Smooth muscle cell (in vitro differentiated cells): ENCODE results near the gene TGM2. TPM values are rescaled to one million over a fixed set of nuclear protein-coding genes. Genes with fewer than 3 reads are reported as not detected.

Experiments used
- DNase-seq: peaks from one replicate; lab custom pipeline; 2025; ENCODE audit not compliant: unreplicated experiment; lab: John Stamatoyannopoulos, UW
- H2AFZ ChIP-seq: fragments of 200-600 bp; sonication (generic); 2 replicates; pipeline ENCODE4 v1.6.0; 2016; ENCODE audit warnings: antibody characterized with exemption, low read depth, mild to moderate bottlenecking
- H3F3A ChIP-seq: fragments of 200-600 bp; sonication (generic); 2 replicates; pipeline ENCODE4 v1.6.0; 2017; ENCODE audit warnings: antibody characterized with exemption, low read depth
- H3K27ac ChIP-seq: fragments of 200-600 bp; sonication (generic); 2 replicates; pipeline ENCODE4 v1.5.1; 2016; ENCODE audit warnings: low read depth, mild to moderate bottlenecking
- H3K27me3 ChIP-seq: fragments of 200-600 bp; sonication (generic); 2 replicates; pipeline ENCODE4 v1.6.1; 2016; ENCODE audit warnings: low read depth, mild to moderate bottlenecking
- H3K36me3 ChIP-seq: fragments of 200-600 bp; sonication (generic); 2 replicates; pipeline ENCODE4 v1.5.1; 2016; ENCODE audit warnings: low read depth
- H3K4me1 ChIP-seq: fragments of 200-600 bp; sonication (generic); 2 replicates; pipeline ENCODE4 v1.5.1; 2016; ENCODE audit warnings: low read depth
- H3K4me2 ChIP-seq: fragments of 200-600 bp; sonication (generic); 2 replicates; pipeline ENCODE4 v1.6.0; 2016; ENCODE audit warnings: mild to moderate bottlenecking
- H3K4me3 ChIP-seq: fragments of 200-600 bp; sonication (generic); 2 replicates; pipeline ENCODE4 v1.5.1; 2016; ENCODE audit warnings: mild to moderate bottlenecking
- H3K79me2 ChIP-seq: fragments of 200-600 bp; sonication (generic); 2 replicates; pipeline ENCODE4 v1.6.0; 2016; ENCODE audit warnings: low read depth, mild to moderate bottlenecking
- H3K9ac ChIP-seq: fragments of 200-600 bp; sonication (generic); 2 replicates; pipeline ENCODE4 v1.6.0; 2016; ENCODE audit warnings: low read depth
- H3K9me3 ChIP-seq: fragments of 200-600 bp; sonication (generic); replicated peaks from 2 replicates; pipeline ENCODE4 v1.5.1; 2016; ENCODE audit warnings: low read depth
- H4K20me1 ChIP-seq: fragments of 200-600 bp; sonication (generic); 2 replicates; pipeline ENCODE4 v1.6.0; 2016; ENCODE audit warnings: low read depth
- WGBS: methylation state at CpG from one replicate; pipeline ENCODE4 v1.1.7; 2016; ENCODE audit warnings: low lambda C conversion rate; 5-methylcytosine and 5-hydroxymethylcytosine counted together
- polyA plus RNA-seq: library from polyadenylated mRNA; unstranded; fragments of >200 nt; fragmentation: Nextera tagmentation; extraction: Ambion mirVana; gene quantifications from 2 replicates; pipeline ENCODE4 v1.2.1, GENCODE V29; 2016
- total RNA-seq: library from RNA; depleted of rRNA; stranded (reverse); fragments of >200 nt; gene quantifications from 2 replicates; pipeline ENCODE4 v1.2.3, GENCODE V29; 2014
- TF ChIP-seq, protein P1 (sequence below): fragments of 200-600 bp; sonication (generic); IDR thresholded peaks from 2 replicates; pipeline ENCODE4 v1.5.1; 2017; ENCODE audit warnings: borderline replicate concordance, mild to moderate bottlenecking, antibody characterized with exemption; ENCODE audit not compliant: insufficient read depth, poor library complexity, severe bottlenecking

The TGM2 gene
- total and polyA plus RNA-seq, 2 experiments from 2014 or later = 41.7 to 72.0 TPM

DNA sequence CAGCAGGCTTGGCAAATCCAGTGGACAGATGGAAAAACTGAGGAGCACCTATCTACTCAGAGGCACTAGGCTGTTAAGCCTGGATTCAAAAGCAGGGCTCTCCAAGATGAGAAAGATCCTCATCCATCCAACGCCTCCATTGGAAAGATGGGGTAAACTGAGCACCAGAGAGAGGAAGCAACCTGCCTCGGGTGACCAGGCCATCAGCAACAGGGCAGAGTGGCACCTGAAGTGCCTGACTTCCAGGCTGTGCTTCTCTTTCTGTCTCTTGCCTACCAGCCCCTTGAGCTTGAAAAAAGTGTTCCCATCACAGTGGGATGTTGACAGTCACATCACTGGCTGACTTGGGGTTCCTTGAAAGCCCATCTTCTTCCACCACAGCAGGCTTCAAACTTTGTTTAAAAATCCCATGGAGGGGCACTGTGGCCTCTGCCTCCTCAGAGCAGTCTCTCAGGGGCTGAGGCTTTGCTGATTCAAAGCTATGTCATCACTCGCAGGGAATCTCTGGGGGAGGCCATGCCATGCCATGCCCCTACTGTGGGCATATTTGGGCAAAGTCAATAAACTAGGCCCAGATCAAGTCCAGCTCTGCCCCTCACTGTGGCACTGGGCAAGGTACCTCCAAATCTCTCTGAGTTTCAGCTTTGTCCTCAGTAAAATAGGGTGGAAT lies 44.8 kb upstream of the TGM2 start:
- WGBS = 80% methylated on average over 3 of the region's 3 CpGs
- Histone ChIP-seq H3K4me3 (no peak overlapping the region), H3K27me3 (no peaks in the 10 kb centered on the region), H3K27ac (no peak overlapping the region), H2AFZ (no peak overlapping the region), H3K4me1 (no peaks in the 10 kb centered on the region), H3K79me2 (no peaks in the 10 kb centered on the region), H3K36me3 (no peaks in the 10 kb centered on the region), H3K4me2 (no peak overlapping the region), H3F3A (no peaks in the 10 kb centered on the region), H3K9ac (no peak overlapping the region), H4K20me1 (no peaks in the 10 kb centered on the region), H3K9me3 (no peaks in the 10 kb centered on the region)
- TF ChIP-seq, protein P1, sequence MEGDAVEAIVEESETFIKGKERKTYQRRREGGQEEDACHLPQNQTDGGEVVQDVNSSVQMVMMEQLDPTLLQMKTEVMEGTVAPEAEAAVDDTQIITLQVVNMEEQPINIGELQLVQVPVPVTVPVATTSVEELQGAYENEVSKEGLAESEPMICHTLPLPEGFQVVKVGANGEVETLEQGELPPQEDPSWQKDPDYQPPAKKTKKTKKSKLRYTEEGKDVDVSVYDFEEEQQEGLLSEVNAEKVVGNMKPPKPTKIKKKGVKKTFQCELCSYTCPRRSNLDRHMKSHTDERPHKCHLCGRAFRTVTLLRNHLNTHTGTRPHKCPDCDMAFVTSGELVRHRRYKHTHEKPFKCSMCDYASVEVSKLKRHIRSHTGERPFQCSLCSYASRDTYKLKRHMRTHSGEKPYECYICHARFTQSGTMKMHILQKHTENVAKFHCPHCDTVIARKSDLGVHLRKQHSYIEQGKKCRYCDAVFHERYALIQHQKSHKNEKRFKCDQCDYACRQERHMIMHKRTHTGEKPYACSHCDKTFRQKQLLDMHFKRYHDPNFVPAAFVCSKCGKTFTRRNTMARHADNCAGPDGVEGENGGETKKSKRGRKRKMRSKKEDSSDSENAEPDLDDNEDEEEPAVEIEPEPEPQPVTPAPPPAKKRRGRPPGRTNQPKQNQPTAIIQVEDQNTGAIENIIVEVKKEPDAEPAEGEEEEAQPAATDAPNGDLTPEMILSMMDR = no peak
- DNase-seq = no peak

DNA sequence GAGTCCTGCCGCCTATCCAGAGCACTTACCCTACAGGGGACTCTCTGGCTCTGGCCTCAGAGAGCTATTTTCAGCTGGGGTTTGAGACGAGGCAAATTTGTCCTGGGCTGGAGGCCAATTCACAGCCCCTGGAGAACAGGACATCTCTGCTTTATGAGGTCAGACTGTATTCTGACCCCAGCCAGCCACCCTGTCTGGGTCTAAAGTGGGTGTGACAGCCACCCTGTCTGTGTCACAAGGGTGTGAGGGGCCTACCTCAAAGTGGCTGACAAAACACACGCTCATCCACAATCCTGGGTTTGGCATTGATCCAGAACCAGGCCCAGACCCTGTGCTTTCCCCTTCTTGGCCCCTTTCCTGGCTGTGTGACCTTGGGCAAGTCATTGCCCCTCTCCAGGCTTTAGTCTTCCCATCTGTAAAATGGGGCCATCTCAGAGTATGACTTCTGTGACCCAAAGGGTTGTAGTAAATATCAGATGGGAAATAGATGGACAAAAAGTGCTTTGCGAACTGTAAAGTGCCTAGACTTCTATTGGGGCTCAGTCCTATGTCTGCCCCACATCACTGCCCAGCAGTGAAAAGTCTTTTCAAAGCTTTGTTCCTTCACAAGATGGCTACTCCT lies 44.1 kb upstream of the TGM2 start:
- H3K27ac ChIP-seq = no peak overlapping the region
- H3F3A ChIP-seq = no peaks in the 10 kb centered on the region
- H3K27me3 ChIP-seq = no peaks in the 10 kb centered on the region
- no peaks in the 10 kb centered on the region for H3K9me3 ChIP-seq
- H4K20me1 ChIP-seq = no peaks in the 10 kb centered on the region
- no peak overlapping the region for H3K9ac ChIP-seq
- no peak overlapping the region for H3K4me2 ChIP-seq
- no peaks in the 10 kb centered on the region for H3K79me2 ChIP-seq
- TF ChIP-seq, protein P1 = no peak
- H3K4me3 ChIP-seq = no peak overlapping the region
- no peaks in the 10 kb centered on the region for H3K36me3 ChIP-seq
- H2AFZ ChIP-seq = no peak overlapping the region
- WGBS = 67% methylated on average over 4 of the region's 4 CpGs
- DNase-seq = no peak
- no peaks in the 10 kb centered on the region for H3K4me1 ChIP-seq

DNA sequence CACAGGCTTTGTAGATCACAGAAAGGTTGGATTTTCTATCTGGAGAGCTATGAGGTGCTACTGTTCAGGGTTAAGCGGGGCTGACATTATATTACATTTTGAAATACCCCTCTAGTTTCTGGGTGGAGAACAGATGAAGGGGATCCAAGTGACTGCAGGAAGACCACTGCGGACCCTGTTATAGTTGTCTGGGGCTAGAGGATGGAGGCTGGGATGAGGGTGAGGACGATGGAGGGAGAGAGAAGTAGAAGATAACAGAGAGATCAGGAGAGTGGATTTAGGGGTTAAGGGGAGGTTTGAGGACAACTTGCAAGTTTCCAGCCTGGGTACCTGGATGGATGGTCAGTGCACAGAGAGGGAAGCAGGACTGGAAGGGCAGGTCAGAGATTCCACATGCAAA lies 43.5 kb upstream of the TGM2 start:
- TF ChIP-seq, protein P1 = no peak
- WGBS = 97% methylated on average over 3 of the region's 3 CpGs
- H2AFZ ChIP-seq = no peak overlapping the region
- H3K27ac ChIP-seq = no peak overlapping the region
- no peak overlapping the region for H3K9ac ChIP-seq
- H3K4me1 ChIP-seq = no peaks in the 10 kb centered on the region
- no peaks in the 10 kb centered on the region for H3K9me3 ChIP-seq
- H3K4me2 ChIP-seq = no peak overlapping the region
- H3K27me3 ChIP-seq = no peaks in the 10 kb centered on the region
- no peak overlapping the region for H3K4me3 ChIP-seq
- no peaks in the 10 kb centered on the region for H4K20me1 ChIP-seq
- peaks cover 5% of the 10 kb centered on the region for H3F3A ChIP-seq
- no peaks in the 10 kb centered on the region for H3K79me2 ChIP-seq
- H3K36me3 ChIP-seq = no peaks in the 10 kb centered on the region
- DNase-seq = no peak

DNA sequence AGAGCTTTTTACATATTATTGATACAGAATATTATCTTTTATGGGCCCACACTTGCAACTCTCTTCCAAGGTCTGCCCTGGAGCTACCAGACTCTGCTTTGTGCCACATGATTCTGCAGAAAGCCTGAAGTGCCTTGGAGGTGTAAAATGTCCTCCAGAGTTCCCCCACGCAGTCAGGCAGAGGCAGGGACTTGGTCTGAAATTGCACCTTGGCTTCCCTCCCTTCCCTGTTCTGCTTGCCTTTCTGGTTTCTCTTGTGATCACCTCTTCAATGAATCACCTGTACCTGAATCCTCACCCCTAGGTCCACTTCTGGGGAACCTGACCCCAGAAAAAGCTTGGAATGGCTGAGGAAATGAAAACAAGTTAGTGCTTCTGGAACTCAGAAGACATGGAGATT lies 43.0 kb upstream of the TGM2 start:
- Histone ChIP-seq H3K4me1 (no peaks in the 10 kb centered on the region), H3K79me2 (no peaks in the 10 kb centered on the region), H3F3A (peaks cover 7% of the 10 kb centered on the region), H3K27ac (no peak overlapping the region), H3K9me3 (no peaks in the 10 kb centered on the region), H3K36me3 (no peaks in the 10 kb centered on the region), H3K4me2 (no peak overlapping the region), H3K4me3 (no peak overlapping the region), H4K20me1 (no peaks in the 10 kb centered on the region), H3K9ac (no peak overlapping the region), H2AFZ (no peak overlapping the region), H3K27me3 (no peaks in the 10 kb centered on the region)
- DNase-seq = no peak
- TF ChIP-seq, protein P1 = no peak
- 61% methylated on average over 1 of the region's 1 CpG for WGBS
